Suprapubic skin (tissue), 4 donors: ENCODE results near the gene NAT9.

Experiments
- EP300 ChIP-seq: sonication (generic); formaldehyde crosslinking; IDR thresholded peaks from one replicate; pipeline ENCODE4 v1.6.1; 2017; ENCODE audit warnings: antibody characterized with exemption
- POLR2A ChIP-seq, 2 donors: fragments of 450-650 bp; IDR thresholded peaks; one replicate each; pipeline ENCODE4 v1.6.1; 2017; ENCODE audit warnings: antibody characterized with exemption in 2 of 2, mild to moderate bottlenecking in 2 of 2, moderate library complexity in 2 of 2
- POLR2AphosphoS5 ChIP-seq, 3 donors: sonication (generic); formaldehyde crosslinking; IDR thresholded peaks; one replicate each; pipeline ENCODE4 v1.6.1; 2017; ENCODE audit warnings: antibody characterized with exemption in 3 of 3
- TF ChIP-seq, protein P1 (sequence below), 2 donors: fragments of 200-600 bp in 1 of 2; fragments of 450-650 bp in 1 of 2; sonication (generic) in 1 of 2; IDR thresholded peaks; one replicate each; pipeline ENCODE4 v1.5.1; 2016 to 2019; ENCODE audit warnings: antibody characterized with exemption in 2 of 2, mild to moderate bottlenecking in 1 of 2, moderate library complexity in 1 of 2

DNA sequence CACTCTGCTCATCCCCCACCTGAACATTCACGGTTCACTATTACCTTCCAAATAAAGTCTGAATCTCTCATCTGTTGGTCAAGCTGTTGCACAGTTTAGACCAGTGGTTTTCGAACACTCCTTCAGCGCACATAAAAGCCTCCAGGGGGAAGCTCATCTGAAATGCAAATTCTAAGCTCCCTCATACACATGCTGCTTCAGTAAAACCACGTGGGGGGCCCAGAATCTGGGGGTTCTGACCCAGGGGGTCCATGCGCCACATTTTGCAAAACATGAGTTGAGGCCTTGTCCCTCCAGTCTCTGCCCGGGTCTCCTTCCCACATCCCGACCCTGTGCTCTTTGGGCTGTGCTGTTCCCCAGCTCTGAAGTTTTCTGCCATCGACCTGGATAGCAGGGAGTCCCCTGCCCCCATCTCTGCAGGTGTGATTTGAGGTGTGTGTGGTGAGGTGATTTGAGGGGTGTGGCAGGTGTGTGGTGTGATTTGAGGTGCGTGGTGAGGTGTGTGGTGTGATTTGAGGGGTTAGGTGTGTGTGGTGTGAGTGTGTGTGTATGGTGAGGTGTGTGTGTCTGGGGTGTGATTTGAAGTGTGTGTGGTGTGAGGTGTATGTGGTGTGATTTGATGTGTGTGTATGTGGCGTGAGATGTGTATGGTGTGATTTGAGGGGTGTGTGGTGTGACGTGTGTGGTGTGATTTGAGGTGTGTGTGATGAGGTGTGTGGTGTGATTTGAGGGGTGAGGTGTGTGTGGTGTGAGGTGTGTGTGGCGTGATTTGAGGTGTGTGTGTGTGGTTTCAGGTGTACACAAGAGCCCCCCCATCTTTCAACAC lies 43.9 kb downstream of the NAT9 start:
- no peak for TF ChIP-seq POLR2A (IDR thresholded peaks at IDR 0.05)
- TF ChIP-seq, protein P1, sequence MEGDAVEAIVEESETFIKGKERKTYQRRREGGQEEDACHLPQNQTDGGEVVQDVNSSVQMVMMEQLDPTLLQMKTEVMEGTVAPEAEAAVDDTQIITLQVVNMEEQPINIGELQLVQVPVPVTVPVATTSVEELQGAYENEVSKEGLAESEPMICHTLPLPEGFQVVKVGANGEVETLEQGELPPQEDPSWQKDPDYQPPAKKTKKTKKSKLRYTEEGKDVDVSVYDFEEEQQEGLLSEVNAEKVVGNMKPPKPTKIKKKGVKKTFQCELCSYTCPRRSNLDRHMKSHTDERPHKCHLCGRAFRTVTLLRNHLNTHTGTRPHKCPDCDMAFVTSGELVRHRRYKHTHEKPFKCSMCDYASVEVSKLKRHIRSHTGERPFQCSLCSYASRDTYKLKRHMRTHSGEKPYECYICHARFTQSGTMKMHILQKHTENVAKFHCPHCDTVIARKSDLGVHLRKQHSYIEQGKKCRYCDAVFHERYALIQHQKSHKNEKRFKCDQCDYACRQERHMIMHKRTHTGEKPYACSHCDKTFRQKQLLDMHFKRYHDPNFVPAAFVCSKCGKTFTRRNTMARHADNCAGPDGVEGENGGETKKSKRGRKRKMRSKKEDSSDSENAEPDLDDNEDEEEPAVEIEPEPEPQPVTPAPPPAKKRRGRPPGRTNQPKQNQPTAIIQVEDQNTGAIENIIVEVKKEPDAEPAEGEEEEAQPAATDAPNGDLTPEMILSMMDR (IDR thresholded peaks at IDR 0.05): no peak
- TF ChIP-seq POLR2AphosphoS5 (IDR thresholded peaks at IDR 0.05): no peak
- no peak for TF ChIP-seq EP300
